Activated T-helper 2 cell treated with anti-CD3 and anti-CD28 coated beads, Interferon-gamma antibody, Interleukin-2, Interleukin-4, amounts not matched to agents 10 μg/mL and 5 μg/mL and 100 μg/mL, durations not matched to agents 14 hours and 24 hours and 36 hours (primary cell): ENCODE results near the gene AKAP13. TPM values are rescaled to one million over a fixed set of nuclear protein-coding genes. Genes with fewer than 3 reads are reported as not detected.

ENCODE experiments used
- DNase-seq: peaks from one replicate; pipeline ENCODE4 v3.0.0; 2021; ENCODE audit warnings: low spot score
- H3K27ac Mint-ChIP-seq: one replicate; pipeline ENCODE4 v1.8.0; 2021; ENCODE audit warnings: mixed read lengths
- H3K27me3 Mint-ChIP-seq: one replicate; pipeline ENCODE4 v1.8.0; 2021; ENCODE audit warnings: low read depth, mixed read lengths
- H3K36me3 Mint-ChIP-seq: one replicate; pipeline ENCODE4 v1.8.0; 2021; ENCODE audit warnings: low read depth, mixed read lengths
- H3K4me1 Mint-ChIP-seq: one replicate; pipeline ENCODE4 v1.8.0; 2021; ENCODE audit warnings: low read depth, mixed read lengths
- H3K4me3 Mint-ChIP-seq: one replicate; pipeline ENCODE4 v1.8.0; 2021; ENCODE audit warnings: low read depth, mild to moderate bottlenecking, moderate library complexity, mixed read lengths
- H3K9me3 Mint-ChIP-seq: one replicate; pipeline ENCODE4 v1.8.0; 2021; ENCODE audit warnings: mixed read lengths
- intact Hi-C: fragments of 100-400 bp; cut with micrococcal nuclease; formaldehyde crosslinking; loops from one replicate; pipeline ENCODE4 v1.15.1; 2023
- total RNA-seq: library from RNA; stranded (reverse); gene quantifications from 2 replicates; pipeline ENCODE4 v1.2.3, GENCODE V29; 2022

Gene AKAP13
- total RNA-seq, 1 donor from 2014 or later: 92.1 TPM

DNA sequence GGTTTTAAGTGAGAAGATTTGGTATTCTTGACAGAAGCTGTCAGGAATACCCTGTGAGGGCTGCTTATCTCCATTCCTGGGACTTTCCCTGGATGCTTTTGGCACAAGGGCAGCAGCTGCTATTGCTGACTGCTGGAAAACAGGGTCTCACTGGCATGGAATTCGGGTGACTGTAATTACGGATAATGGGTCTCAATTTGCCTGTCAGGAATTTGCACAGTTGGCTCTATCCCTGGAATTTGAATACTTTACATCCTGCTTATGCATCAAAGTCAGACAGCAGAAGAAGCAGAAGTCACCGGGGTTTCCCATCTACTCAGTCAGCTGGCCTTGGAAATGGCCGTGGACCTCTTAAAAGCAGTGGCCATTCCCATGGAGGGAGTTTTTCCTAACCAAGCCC is 25.9 kb upstream of the AKAP13 start:
- Mint-ChIP-seq H3K36me3 (peaks cover 3% of the 10 kb centered on the region), H3K27me3 (peaks cover 3% of the 10 kb centered on the region), H3K27ac (no peak overlapping the region), H3K4me1 (peaks cover 19% of the 10 kb centered on the region), H3K4me3 (no peak overlapping the region), H3K9me3 (peaks cover 8% of the 10 kb centered on the region)
- intact Hi-C loops: no loop called here
- no peak for DNase-seq

DNA sequence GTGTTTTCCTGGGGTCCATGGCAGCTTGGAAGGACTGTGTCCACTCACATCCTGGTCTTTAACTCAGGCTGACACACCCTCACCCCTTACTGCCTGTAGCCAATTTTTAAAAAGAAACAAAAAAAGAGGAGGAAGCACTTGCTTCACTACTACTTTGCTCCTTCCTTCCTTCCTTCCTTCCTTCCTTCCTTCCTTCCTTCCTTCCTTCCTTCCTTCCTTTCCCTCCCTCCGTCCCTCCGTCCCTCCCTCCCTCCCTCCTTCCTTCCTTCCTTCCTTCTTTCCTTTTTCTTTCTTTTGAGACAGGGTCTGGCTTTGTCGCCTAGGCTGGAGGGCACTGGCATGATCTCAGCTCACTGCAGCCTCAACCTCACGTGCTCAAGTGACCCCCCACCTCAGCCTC is 25.5 kb upstream of the AKAP13 start:
- peaks cover 18% of the 10 kb centered on the region for H3K4me1 Mint-ChIP-seq
- intact Hi-C loops: no loop called here
- peaks cover 3% of the 10 kb centered on the region for H3K36me3 Mint-ChIP-seq
- H3K27ac Mint-ChIP-seq: no peak overlapping the region
- H3K4me3 Mint-ChIP-seq: no peak overlapping the region
- H3K9me3 Mint-ChIP-seq: peaks cover 8% of the 10 kb centered on the region
- no peak for DNase-seq
- peaks cover 3% of the 10 kb centered on the region for H3K27me3 Mint-ChIP-seq

DNA sequence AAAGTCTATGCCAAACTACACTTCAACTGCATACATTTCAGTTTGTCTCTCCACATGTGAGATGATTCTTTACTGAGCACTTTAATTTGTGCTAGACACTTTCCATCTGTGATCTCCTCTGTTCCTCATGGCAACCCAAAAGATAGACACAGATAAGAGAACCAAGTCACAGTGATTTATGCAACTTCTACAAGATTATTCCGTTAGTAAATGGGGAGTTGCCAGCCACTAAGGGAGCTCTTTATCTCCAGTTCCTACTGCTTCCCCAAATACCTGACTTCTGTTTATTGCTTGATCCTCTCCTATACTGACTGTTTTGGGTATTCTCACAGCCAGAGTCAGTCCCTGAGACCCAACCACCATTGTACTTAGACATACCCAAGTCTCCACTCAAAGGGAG is 24.1 kb upstream of the AKAP13 start:
- H3K36me3 Mint-ChIP-seq: peaks cover 3% of the 10 kb centered on the region

DNA sequence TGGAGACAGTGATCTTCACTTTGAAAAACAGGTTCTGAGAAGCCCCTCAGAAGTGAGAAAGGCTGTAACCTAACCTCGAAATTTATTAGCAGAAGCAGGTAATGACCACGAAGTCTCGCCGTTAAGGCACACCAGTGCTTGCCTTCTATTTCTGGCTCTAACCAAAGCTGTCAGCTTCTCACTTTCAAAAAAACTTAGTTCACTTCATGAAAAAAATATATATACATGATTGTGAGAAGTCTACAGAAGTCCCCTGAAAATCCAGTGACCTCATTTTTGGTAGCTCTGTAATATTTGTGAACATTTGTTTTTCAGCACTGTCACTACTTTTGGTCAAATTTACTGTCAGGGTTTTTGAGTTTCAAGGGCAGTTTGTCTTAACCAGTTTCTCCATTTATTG is 19.1 kb upstream of the AKAP13 start:
- peaks cover 12% of the 10 kb centered on the region for H3K4me1 Mint-ChIP-seq
- H3K9me3 Mint-ChIP-seq: no peaks in the 10 kb centered on the region
- intact Hi-C loops: no loop called here
- H3K27me3 Mint-ChIP-seq: peaks cover 6% of the 10 kb centered on the region
- no peaks in the 10 kb centered on the region for H3K36me3 Mint-ChIP-seq
- no peak overlapping the region for H3K4me3 Mint-ChIP-seq
- DNase-seq: no peak
- no peak overlapping the region for H3K27ac Mint-ChIP-seq

More for the DNA sequence above, 24.1 kb upstream of the AKAP13 start:
- Mint-ChIP-seq H3K27me3 (peaks cover 3% of the 10 kb centered on the region), H3K4me1 (peaks cover 16% of the 10 kb centered on the region), H3K9me3 (peaks cover 8% of the 10 kb centered on the region), H3K27ac (no peak overlapping the region), H3K4me3 (no peak overlapping the region)
- intact Hi-C loops: no loop called here
- no peak for DNase-seq

DNA sequence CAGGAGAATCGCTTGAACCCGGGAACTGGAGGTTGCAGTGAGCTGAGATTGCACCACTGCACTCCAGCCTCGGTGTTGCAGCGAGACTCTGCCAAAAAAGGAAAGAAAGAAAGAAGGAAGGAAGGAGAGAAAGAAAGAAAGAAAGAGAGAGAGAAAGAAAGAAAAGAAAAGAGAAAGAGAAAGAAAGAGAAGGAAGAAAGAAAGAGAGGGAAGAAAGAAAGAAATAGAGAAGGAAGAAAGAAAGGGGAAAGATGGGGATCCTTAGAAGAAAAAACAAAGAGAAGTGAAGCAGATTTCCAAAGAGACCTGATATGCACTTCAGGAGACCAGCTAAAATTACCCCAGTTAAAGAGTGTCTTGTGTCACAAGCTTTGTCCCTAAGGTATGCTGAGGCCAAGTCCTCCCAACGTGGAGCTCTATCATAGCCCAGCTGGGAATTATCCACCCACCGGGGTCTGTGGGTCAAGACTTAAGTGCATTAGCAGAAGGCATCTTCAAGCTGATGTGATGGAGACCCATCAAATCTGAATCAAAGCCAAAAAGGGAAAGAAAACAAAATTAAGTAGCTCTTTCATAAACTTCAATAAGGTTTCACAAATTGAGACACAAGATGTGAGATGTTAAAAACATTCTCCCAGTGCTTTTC is 17.8 kb upstream of the AKAP13 start:
- Mint-ChIP-seq H3K36me3 (no peaks in the 10 kb centered on the region), H3K27ac (no peak overlapping the region), H3K27me3 (peaks cover 6% of the 10 kb centered on the region), H3K4me3 (no peak overlapping the region), H3K4me1 (peaks cover 9% of the 10 kb centered on the region), H3K9me3 (no peaks in the 10 kb centered on the region)
- intact Hi-C loops: no loop called here
- DNase-seq: no peak

DNA sequence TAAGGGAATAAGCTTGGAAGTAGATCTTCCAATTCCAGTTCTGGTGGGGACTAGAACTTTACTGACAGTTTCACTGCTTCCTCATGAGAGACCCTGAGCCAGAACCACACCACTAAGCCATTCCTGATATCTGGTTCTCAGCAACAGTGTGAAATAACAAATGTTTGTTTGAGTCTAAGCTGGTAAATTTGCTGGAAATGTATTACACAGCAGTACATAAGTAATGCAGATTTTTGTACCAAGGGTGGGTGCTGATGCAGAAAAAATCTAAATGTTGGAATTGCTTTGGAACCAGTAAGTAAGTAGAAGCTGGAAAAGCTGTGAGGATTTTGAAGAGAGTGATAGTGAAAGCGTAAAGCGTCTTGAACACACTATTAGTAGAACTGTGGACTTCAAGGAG is 14.4 kb upstream of the AKAP13 start:
- intact Hi-C loops: no loop called here
- H3K4me1 Mint-ChIP-seq: peaks cover 2% of the 10 kb centered on the region
- no peak overlapping the region for H3K4me3 Mint-ChIP-seq
- no peaks in the 10 kb centered on the region for H3K36me3 Mint-ChIP-seq
- no peak overlapping the region for H3K27ac Mint-ChIP-seq
- H3K9me3 Mint-ChIP-seq: no peaks in the 10 kb centered on the region
- peaks cover 6% of the 10 kb centered on the region for H3K27me3 Mint-ChIP-seq
- no peak for DNase-seq

DNA sequence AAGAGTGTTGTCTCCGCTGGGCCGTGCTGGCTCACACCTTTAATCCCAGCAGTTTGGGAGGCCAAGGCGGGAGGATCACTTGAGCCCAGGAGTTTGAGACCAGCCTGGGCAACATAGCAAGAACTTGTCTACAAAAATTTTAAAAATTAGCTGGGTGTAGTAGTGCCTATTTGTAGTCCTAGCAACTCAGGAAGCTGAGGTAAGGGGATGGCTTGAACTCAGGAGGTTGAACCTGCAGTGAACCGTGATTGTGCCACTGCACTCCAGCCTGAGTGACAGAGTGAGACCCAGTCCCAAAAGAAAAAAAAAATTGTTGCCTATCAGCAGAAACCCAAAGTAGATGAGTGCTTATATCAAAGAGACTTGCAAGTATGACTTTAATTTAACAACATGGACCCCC is 12.7 kb upstream of the AKAP13 start:
- intact Hi-C loops: no loop called here

DNA sequence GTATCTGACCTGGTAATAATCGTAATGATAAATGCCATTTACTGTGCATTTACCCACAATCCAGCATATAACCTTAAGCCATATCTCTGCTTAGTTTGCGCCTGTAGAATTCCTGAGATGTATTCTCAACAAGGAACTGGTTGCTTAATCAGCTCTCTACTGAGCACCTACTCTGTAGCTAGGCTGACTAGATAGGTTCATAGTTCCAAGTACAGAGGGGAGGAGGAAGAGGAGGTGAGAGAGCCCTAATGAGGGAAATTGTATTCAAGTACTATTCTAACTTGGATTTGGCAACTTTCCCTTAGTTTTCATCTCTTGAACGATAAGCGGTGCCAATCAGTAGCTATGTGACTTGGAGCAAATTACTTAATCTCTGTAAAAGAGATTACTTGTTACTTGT is 5.6 kb upstream of the AKAP13 start:
- Mint-ChIP-seq H3K9me3 (no peaks in the 10 kb centered on the region), H3K4me1 (peaks cover 18% of the 10 kb centered on the region), H3K4me3 (no peak overlapping the region), H3K36me3 (no peaks in the 10 kb centered on the region), H3K27me3 (peaks cover 9% of the 10 kb centered on the region), H3K27ac (no peak overlapping the region)
- DNase-seq: no peak
- intact Hi-C loops: no loop called here

More for the DNA sequence above, 12.7 kb upstream of the AKAP13 start:
- Mint-ChIP-seq H3K9me3 (no peaks in the 10 kb centered on the region), H3K27ac (no peak overlapping the region), H3K4me1 (no peaks in the 10 kb centered on the region), H3K4me3 (no peak overlapping the region), H3K27me3 (peaks cover 6% of the 10 kb centered on the region), H3K36me3 (no peaks in the 10 kb centered on the region)
- no peak for DNase-seq

DNA sequence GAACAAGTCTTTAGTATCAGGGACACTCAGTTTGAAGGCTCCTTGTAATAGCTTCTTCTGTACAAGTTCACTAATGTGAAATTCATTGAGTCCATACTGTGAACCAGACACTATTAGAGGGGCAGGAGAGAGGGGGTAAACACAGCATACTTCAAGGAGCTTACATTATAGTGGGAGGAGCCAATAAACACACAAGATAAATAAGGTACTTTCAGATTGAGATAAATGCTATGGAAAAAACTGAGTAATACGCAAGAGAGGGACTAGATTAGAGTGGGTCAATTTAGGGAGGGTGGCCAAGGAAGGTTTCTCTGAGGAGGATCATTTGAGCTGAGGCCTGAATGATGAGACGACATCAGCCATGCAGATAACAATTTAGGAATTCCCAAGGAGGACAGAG is 3.1 kb upstream of the AKAP13 start:
- DNase-seq: no peak
- H3K27me3 Mint-ChIP-seq: peaks cover 9% of the 10 kb centered on the region
- no peak overlapping the region for H3K27ac Mint-ChIP-seq
- intact Hi-C loops: no loop called here
- H3K9me3 Mint-ChIP-seq: no peaks in the 10 kb centered on the region
- H3K4me3 Mint-ChIP-seq: no peak overlapping the region
- H3K4me1 Mint-ChIP-seq: peaks cover 27% of the 10 kb centered on the region
- H3K36me3 Mint-ChIP-seq: peaks cover 6% of the 10 kb centered on the region

DNA sequence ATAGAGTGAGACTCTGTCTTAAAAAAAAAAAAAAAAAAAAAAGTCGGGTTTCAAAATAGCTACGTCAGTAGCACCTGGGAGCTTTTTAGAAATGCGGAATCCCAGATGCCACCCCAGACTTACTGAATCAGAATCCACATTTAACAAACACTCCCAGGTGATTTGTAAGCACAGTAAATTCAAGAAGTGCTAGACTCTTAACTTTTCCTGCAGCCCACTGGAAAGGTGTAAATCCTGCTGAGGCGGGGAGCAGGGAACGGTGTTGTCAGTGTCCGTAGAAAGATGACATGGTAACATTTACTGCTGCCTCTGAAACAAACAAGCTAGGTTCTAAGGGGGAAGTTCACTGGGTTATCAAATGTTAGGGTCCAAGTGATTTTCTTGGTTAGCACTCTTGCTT is 2.4 kb upstream of the AKAP13 start:
- DNase-seq: no peak
- Mint-ChIP-seq H3K36me3 (peaks cover 10% of the 10 kb centered on the region), H3K9me3 (no peaks in the 10 kb centered on the region), H3K4me1 (peaks cover 33% of the 10 kb centered on the region), H3K27ac (no peak overlapping the region), H3K4me3 (no peak overlapping the region), H3K27me3 (peaks cover 9% of the 10 kb centered on the region)
- intact Hi-C loops: no loop called here

DNA sequence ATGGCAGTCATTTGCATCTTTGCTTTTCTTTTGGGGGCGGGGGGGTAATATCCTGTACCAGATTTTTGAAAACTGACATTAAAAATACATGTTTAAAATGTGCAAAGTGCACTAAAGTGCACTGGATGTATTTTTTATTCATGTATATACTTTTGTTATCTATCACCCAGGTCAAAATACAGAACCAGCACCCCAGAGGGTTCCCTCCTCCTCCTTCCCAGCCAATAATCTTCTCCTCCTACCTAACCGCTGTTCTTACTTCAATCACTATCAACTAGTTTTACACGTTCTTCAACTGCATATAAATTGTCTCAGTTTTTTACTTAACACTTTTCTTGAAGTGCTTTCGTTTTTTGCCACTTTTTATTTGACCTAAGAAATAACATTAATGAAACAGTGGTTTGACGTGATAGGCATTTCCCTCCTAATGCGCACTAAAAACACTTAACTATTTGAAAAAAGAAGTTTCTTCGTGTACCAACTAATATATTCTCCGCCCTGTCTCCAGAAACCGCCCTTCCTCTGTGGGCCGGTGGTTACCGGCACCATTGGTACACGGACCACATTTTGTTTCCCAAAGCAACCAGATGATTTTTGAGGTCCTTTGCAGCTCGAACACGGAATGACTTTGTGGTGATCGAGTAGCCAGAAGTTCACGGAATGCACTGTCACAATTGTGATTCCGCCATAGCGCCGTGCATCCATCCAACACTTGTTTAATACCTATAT is 836 bp upstream of the AKAP13 start:
- Mint-ChIP-seq H3K36me3 (peaks cover 20% of the 10 kb centered on the region), H3K27me3 (peaks cover 9% of the 10 kb centered on the region), H3K27ac (peak overlapping the region; percentile 86), H3K9me3 (no peaks in the 10 kb centered on the region), H3K4me3 (peak overlapping the region; percentile 87), H3K4me1 (peaks cover 45% of the 10 kb centered on the region)
- intact Hi-C loops: loop anchor here (1.0 to 2.0 kb wide), 4 partner anchors 21 to 61 kb away; no protein-coding TSS in a partner anchor
- peak; percentile 63 for DNase-seq

DNA sequence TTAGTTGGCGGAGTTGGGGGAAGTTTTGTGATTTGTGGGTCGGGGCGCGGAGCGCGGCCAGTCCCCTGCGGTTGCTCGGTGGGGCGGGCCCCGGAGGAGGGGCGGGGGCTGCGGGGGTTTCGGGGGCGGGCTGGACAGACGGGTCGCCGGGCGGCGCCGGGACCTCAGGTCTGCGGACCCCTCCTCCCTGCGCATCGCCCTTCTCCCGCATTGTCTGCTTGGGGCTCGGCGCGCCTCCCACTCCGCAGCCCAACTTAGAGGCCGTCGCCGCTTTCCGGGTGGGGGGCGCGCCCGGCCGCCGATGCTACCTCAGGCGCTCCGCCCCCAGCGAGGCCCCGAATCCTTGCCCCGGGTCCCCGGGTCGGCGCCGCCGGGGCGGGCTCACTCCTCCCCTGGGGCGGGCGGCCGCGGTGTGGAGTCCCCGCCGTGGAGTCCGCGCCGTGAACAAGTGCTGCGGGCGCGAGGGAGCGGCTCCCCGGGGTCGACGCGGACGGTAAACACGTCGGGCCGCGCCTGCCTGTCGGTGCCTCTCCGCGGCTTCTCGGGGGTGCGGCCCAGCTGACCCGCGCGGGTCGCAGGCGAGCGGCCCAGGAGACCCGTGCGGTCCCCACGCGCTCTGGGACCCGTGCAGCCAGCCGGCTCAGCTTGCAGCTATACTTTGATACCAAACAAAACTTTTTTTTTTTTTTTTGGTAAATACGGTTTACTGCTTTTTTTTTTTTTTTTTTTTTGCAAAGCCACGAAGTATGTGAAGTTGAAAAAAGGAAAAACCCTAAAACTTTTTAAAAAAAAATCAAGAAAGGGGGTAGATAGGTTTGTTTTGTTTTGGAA is 624 bp downstream of the AKAP13 start:
- Mint-ChIP-seq H3K9me3 (no peaks in the 10 kb centered on the region), H3K4me1 (peaks cover 48% of the 10 kb centered on the region), H3K36me3 (peaks cover 24% of the 10 kb centered on the region), H3K27ac (peak overlapping the region; percentile 86), H3K27me3 (peaks cover 1% of the 10 kb centered on the region), H3K4me3 (peak overlapping the region; percentile 88)
- peak; percentile 54 for DNase-seq
- intact Hi-C loops: loop anchor here (1.0 to 2.0 kb wide), 5 partner anchors 19 to 62 kb away; no protein-coding TSS in a partner anchor
